ENCODE data around the gene PYGO1.

PYGO1 gene

DNA sequence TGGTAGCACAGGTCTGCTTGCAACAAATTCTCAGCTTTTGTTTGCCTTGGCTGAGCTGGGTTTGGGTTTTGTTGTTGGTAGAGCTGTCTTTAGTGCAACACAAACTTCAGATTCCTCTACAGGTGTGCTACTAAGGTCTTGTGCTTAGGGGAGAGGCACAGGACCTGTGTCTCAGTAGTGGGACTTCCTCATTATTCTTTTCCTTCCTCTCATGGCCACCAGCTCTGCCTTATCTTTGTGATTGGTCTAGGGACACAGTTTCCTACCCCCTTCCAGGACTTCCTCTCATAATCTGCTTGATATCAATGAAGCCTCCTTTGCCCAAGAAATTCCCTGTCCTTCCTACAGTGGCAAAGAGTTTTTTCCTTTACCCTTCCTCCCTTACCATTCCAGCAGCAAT, 55.2 kb downstream of the PYGO1 start:
- TF ChIP-seq CTCF (IDR thresholded peaks at IDR 0.05; ENCODE audit: insufficient read depth, low read length, poor library complexity, severe bottlenecking) (no peak), EZH2phosphoT487 (conservative IDR thresholded peaks at IDR 0.05; ENCODE audit: low read length) (no peak)
- peak overlapping the region; percentile 20 for H2AFZ ChIP-seq (ENCODE audit: low read depth, low read length, severe bottlenecking)
- H4K20me1 ChIP-seq (ENCODE audit: low read depth, low read length): no peaks in the 10 kb centered on the region

DNA sequence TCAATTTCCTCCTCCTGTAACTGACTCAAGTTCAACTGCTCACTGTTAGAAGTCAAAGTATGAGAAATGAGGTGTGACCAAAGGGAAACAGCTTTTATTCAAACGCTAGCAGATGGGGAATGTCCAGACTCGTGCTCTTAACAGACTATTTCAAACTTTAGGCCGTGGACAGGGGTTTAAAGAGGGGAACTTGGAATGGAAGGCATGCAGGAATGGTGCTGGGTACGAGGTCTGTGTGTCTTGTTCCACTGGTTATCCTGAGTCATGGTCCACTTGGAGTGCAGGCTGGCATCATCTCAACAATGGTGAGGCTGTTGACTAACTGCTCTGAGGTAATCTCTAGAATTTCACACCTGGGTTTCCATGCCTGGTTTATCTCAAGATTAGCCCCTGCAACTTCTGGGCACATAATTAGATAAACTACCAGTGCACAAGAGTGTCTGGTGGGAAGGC, 57.3 kb downstream of the PYGO1 start:
- no peaks in the 10 kb centered on the region for H3K9me3 ChIP-seq (ENCODE audit: insufficient read depth, low read length)
- H2AFZ ChIP-seq (ENCODE audit: low read depth, low read length, severe bottlenecking): peak overlapping the region; percentile 12
- H3K4me2 ChIP-seq (ENCODE audit: low read depth, low read length, poor library complexity, severe bottlenecking): no peak overlapping the region
- H3K79me2 ChIP-seq (ENCODE audit: insufficient read depth, low read length): no peaks in the 10 kb centered on the region
- no peak overlapping the region for H3K9ac ChIP-seq (ENCODE audit: low read length)
- TF ChIP-seq EZH2phosphoT487 (conservative IDR thresholded peaks at IDR 0.05; ENCODE audit: low read length) (no peak), CTCF (IDR thresholded peaks at IDR 0.05; ENCODE audit: insufficient read depth, low read length, poor library complexity, severe bottlenecking) (no peak)
- H3K27ac ChIP-seq (ENCODE audit: low read depth, low read length): no peak overlapping the region
- H3F3A ChIP-seq (ENCODE audit: insufficient read depth): no peaks in the 10 kb centered on the region
- no peaks in the 10 kb centered on the region for H4K20me1 ChIP-seq (ENCODE audit: low read depth, low read length)
- H3K9me2 ChIP-seq (replicated peaks; ENCODE audit: insufficient read depth, low read length): no peaks in the 10 kb centered on the region
- no peak overlapping the region for H3K4me3 ChIP-seq (ENCODE audit: insufficient read depth, low read length, poor library complexity, severe bottlenecking)
- no peaks in the 10 kb centered on the region for H3K36me3 ChIP-seq (ENCODE audit: low read length)
- no peaks in the 10 kb centered on the region for H3K27me3 ChIP-seq (ENCODE audit: low read length)

More for the DNA sequence above, 55.2 kb downstream of the PYGO1 start:
- Histone ChIP-seq H3F3A (ENCODE audit: insufficient read depth) (no peaks in the 10 kb centered on the region), H3K4me2 (ENCODE audit: low read depth, low read length, poor library complexity, severe bottlenecking) (no peak overlapping the region), H3K79me2 (ENCODE audit: insufficient read depth, low read length) (no peaks in the 10 kb centered on the region), H3K9me3 (ENCODE audit: insufficient read depth, low read length) (no peaks in the 10 kb centered on the region), H3K4me3 (ENCODE audit: insufficient read depth, low read length, poor library complexity, severe bottlenecking) (no peak overlapping the region), H3K9me2 (replicated peaks; ENCODE audit: insufficient read depth, low read length) (no peaks in the 10 kb centered on the region), H3K36me3 (ENCODE audit: low read length) (no peaks in the 10 kb centered on the region), H3K27me3 (ENCODE audit: low read length) (no peaks in the 10 kb centered on the region), H3K9ac (ENCODE audit: low read length) (no peak overlapping the region), H3K27ac (ENCODE audit: low read depth, low read length) (no peak overlapping the region)

GRCh38 chr15:55528812-55529211, 59.3 kb downstream of the PYGO1 start:
- Histone ChIP-seq H3K79me2 (ENCODE audit: insufficient read depth, low read length) (no peaks in the 10 kb centered on the region), H3K4me3 (ENCODE audit: insufficient read depth, low read length, poor library complexity, severe bottlenecking) (no peak overlapping the region), H2AFZ (ENCODE audit: low read depth, low read length, severe bottlenecking) (no peak overlapping the region), H3K9me2 (replicated peaks; ENCODE audit: insufficient read depth, low read length) (no peaks in the 10 kb centered on the region), H3K9me3 (ENCODE audit: insufficient read depth, low read length) (no peaks in the 10 kb centered on the region), H3F3A (ENCODE audit: insufficient read depth) (no peaks in the 10 kb centered on the region), H3K27me3 (ENCODE audit: low read length) (no peaks in the 10 kb centered on the region), H3K9ac (ENCODE audit: low read length) (no peak overlapping the region), H4K20me1 (ENCODE audit: low read depth, low read length) (no peaks in the 10 kb centered on the region), H3K36me3 (ENCODE audit: low read length) (no peaks in the 10 kb centered on the region), H3K4me2 (ENCODE audit: low read depth, low read length, poor library complexity, severe bottlenecking) (no peak overlapping the region), H3K27ac (ENCODE audit: low read depth, low read length) (no peak overlapping the region)
- TF ChIP-seq CTCF (IDR thresholded peaks at IDR 0.05; ENCODE audit: insufficient read depth, low read length, poor library complexity, severe bottlenecking): no peak
- TF ChIP-seq EZH2phosphoT487 (conservative IDR thresholded peaks at IDR 0.05; ENCODE audit: low read length): no peak
